Measurements from ENCODE around the gene LRMDA. TPM values are rescaled to one million over a fixed set of nuclear protein-coding genes. Genes with fewer than 3 reads are reported as not detected.

Gene LRMDA
- total and polyA plus RNA-seq, 12 donors: 30.7 to 132 (median 78.1) TPM

- Histone ChIP-seq H3K27ac (peak overlapping the region in 2 of 5 donors; percentile 27 to 59), H3K9me3 (replicated peaks in 1 of 3) (no peaks in the 10 kb centered on the region), H3K4me1 (replicated peaks in 1 of 2) (peaks cover 17 to 33% of the 10 kb centered on the region in 2 donors), H3K27me3 (no peaks in the 10 kb centered on the region), H3K36me3 (replicated peaks in 1 of 2) (no peaks in the 10 kb centered on the region), H3K4me3 (no peak overlapping the region)
- DNase-seq: no peak
- 73 to 79% (median 75%) methylated on average over 12 of the region's 12 CpGs for WGBS, 4 donors
- intact Hi-C loops (cut with DNase I): no loop called here
- TF ChIP-seq, protein P1, sequence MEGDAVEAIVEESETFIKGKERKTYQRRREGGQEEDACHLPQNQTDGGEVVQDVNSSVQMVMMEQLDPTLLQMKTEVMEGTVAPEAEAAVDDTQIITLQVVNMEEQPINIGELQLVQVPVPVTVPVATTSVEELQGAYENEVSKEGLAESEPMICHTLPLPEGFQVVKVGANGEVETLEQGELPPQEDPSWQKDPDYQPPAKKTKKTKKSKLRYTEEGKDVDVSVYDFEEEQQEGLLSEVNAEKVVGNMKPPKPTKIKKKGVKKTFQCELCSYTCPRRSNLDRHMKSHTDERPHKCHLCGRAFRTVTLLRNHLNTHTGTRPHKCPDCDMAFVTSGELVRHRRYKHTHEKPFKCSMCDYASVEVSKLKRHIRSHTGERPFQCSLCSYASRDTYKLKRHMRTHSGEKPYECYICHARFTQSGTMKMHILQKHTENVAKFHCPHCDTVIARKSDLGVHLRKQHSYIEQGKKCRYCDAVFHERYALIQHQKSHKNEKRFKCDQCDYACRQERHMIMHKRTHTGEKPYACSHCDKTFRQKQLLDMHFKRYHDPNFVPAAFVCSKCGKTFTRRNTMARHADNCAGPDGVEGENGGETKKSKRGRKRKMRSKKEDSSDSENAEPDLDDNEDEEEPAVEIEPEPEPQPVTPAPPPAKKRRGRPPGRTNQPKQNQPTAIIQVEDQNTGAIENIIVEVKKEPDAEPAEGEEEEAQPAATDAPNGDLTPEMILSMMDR (IDR thresholded peaks at IDR 0.05): no peak
- no peak for TF ChIP-seq POLR2A (IDR thresholded peaks at IDR 0.05)
Observed at GRCh38 chr10:76429368-76430060, 998.1 kb downstream of the LRMDA start.

- Histone ChIP-seq H3K27me3 (no peaks in the 10 kb centered on the region), H3K4me3 (no peak overlapping the region), H3K36me3 (replicated peaks in 1 of 2) (no peaks in the 10 kb centered on the region), H3K9me3 (replicated peaks in 1 of 3) (no peaks in the 10 kb centered on the region), H3K4me1 (replicated peaks in 1 of 2) (peaks cover 17 to 33% of the 10 kb centered on the region in 2 donors), H3K27ac (peak overlapping the region in 3 of 5 donors; percentile 7 to 59 (median 27))
- intact Hi-C loops (cut with DNase I): no loop called here
- 30 to 44% (median 40%) methylated on average over 4 of the region's 4 CpGs for WGBS, 4 donors
- no peak for DNase-seq
- no peak for TF ChIP-seq POLR2A (IDR thresholded peaks at IDR 0.05)
- TF ChIP-seq, protein P1 (IDR thresholded peaks at IDR 0.05): no peak
Observed at GRCh38 chr10:76430061-76430645, 998.7 kb downstream of the LRMDA start.

- Histone ChIP-seq H3K36me3 (replicated peaks in 1 of 2) (no peaks in the 10 kb centered on the region), H3K27ac (peak overlapping the region in 3 of 5 donors; percentile 14 to 45 (median 45)), H3K4me3 (no peak overlapping the region), H3K4me1 (replicated peaks in 1 of 2) (peaks cover 36 to 45% of the 10 kb centered on the region in 2 donors), H3K27me3 (no peaks in the 10 kb centered on the region), H3K9me3 (replicated peaks in 1 of 3) (no peaks in the 10 kb centered on the region)
- intact Hi-C loops (cut with DNase I): no loop called here
- 70 to 78% (median 75%) methylated on average over 7 of the region's 7 CpGs for WGBS, 4 donors
- DNase-seq: peak in 6 of 7 donors; percentile 36 to 78 (median 51)
- TF ChIP-seq, protein P1 (IDR thresholded peaks at IDR 0.05): no peak
- TF ChIP-seq POLR2A (IDR thresholded peaks at IDR 0.05): no peak
Observed at GRCh38 chr10:76432016-76433012, 1000.9 kb downstream of the LRMDA start.

All from adrenal gland (tissue), 12 donors.